ENCODE measurements around the gene PGM5.
"Not testable (repeated sequence)": the region's sequence is repeated elsewhere in the genome, so short reads cannot be mapped to it uniquely, and the experiment has no call there.

The PGM5 gene

GRCh38 chr9:68383894-68384293 lies 27.5 kb downstream of the PGM5 start:
- not testable (repeated sequence) for DNase-seq

DNA sequence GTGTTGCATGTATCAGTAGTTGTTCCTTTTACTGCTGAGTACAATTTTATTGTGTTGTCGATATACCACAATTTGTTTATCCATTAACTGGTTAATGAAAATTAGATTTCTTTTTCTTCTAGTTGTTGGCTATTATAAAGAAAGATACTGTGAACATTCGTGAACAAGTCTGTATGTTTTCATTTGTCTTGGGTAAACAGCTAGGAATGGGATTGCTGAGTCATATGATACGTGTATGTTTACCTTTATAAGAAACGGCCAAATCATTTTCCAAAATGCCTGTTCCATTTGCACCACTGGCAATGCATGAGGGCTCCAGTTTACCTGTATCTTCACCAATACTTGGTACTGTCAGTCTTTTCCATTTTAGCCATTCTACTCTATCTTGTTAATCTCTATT lies 33.1 kb downstream of the PGM5 start:
- not testable (repeated sequence) for DNase-seq

DNA sequence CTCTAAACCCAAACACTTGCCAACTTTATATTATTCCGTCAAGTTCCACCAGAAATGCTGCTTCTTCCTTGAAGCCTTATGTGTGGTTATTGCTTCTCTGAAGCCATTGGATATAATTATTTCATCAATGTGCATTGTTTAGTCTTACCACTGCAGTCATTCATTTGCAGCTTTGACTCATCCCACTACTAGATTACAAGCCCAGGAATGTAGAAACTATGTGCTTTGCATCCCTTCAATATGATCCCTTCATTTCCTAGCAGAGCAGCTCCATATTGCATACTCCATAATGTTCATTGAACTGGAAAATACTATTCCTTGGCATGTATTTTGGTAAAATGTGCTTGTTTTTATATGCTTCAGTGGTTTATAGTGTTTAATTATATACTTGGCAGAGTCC lies 34.3 kb downstream of the PGM5 start:
- DNase-seq, result not testable (repeated sequence)

- DNase-seq, result not testable (repeated sequence)
Observed at GRCh38 chr9:68396411-68397094, 40.1 kb downstream of the PGM5 start.

GRCh38 chr9:68397095-68397423 lies 40.6 kb downstream of the PGM5 start:
- not testable (repeated sequence) for DNase-seq

DNA sequence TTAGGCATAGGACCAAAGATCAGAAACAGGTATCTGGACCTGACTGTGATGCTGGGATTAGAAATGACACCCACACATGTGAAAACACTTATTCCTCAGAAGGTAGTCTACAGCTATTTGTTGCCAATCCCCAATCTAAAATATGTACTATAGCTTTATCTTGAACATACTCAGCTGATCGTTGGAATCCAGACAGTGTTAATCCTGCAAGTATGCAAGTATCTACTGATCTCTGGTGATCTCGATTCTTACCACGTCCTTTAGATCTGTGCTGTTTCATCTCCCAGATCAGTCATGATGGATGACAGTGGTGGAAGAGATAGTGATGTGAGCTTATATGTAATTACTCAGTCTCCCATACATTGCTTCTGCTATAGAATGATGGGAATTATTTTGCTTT lies 41.4 kb downstream of the PGM5 start:
- DNase-seq, result not testable (repeated sequence)

- DNase-seq, result not testable (repeated sequence)
Observed at GRCh38 chr9:68398324-68398723, 41.9 kb downstream of the PGM5 start.

DNA sequence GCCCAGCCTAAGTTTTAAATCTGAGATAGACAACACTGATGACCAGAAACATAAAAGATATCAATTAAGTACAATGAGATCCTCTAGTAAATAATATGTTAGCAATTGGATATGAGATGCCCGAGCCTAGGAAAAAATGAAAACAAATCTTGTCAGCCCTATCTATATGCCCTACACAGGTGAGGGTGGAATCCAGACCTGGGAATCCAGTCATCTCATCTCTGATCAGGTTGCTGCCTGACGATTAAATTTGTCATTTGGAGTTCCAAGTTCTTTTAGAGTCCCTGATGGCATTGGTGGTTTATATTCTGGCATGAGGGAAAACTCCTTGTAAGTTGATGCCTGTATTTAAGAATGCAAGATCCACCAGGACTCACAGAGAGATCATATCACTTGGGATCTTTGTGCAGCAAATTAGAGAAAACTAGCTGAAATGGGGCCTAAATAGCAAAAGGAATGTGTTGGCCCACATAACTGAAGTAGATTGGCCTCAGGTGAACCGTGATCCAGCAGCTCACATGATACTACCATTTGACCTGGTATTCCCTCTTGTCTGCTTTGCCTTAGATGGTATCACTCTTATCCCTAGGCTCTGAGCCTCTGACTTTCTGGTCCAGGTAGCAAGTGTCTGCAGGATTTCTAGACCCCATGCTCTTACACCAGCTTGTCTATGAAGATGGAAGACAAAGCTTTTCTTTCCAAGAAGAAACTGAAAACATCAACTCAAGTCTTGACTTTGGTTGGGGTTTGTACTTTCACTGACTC lies 48.2 kb downstream of the PGM5 start:
- DNase-seq, result not testable (repeated sequence)

- DNase-seq, result not testable (repeated sequence)
Observed at GRCh38 chr9:68411865-68412264, 55.5 kb downstream of the PGM5 start.

- not testable (repeated sequence) for DNase-seq
Observed at GRCh38 chr9:68412754-68413153, 56.3 kb downstream of the PGM5 start.

DNA sequence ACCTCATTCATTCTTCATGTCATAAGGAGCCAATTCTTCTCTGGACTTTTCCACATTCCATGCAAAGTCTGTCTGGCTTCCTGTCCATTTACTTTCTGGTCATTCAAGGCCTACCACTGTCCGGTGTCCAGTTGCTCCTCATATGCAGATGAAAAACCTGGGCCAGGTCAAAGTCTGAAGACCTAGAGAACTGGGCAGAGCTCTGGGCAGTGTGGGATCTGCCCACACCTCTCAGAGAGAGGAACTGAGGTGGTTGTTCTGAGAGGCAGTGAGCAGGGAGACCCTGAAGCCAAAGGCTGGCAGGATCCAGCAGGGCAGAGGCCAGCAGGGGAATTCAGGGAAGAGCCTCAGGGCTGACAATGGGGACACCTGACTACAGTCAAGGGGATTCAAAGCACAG lies 58.7 kb downstream of the PGM5 start:
- DNase-seq, result not testable (repeated sequence)

GRCh38 chr9:68416936-68417564 lies 60.6 kb downstream of the PGM5 start:
- DNase-seq, result no peak

GRCh38 chr9:68417762-68418161 lies 61.4 kb downstream of the PGM5 start:
- no peak for DNase-seq

DNA sequence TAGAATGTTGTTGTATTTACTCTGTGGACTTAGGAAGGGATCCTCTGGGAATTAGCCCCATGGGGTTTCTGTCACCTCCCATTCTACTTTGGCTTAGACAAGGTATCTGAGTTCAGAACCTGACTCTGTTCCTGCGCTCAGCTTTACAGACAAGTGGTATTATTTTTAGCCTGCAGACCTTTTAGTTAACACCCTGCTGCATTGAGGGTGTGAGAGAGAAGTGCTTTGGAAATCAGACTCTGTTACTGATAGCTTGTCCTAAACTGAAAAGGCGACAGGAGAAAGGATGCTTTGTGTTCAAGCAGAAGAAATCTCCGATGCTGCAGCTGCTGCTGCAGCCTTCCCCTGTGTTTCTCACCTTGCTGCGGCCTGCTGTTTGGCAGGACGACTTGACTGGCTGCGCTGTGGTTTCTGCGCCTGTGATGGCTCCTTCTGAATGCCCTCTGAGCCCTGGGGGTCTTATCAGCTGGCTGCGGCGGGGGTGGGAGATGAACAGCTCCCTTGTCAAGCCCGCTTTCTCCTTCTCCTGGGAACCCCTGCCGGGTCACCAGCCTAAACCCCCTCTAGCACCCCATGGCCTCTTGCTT lies 61.9 kb downstream of the PGM5 start:
- DNase-seq, result no peak

GRCh38 chr9:68419901-68420300 lies 63.5 kb downstream of the PGM5 start:
- DNase-seq, result no peak

DNA sequence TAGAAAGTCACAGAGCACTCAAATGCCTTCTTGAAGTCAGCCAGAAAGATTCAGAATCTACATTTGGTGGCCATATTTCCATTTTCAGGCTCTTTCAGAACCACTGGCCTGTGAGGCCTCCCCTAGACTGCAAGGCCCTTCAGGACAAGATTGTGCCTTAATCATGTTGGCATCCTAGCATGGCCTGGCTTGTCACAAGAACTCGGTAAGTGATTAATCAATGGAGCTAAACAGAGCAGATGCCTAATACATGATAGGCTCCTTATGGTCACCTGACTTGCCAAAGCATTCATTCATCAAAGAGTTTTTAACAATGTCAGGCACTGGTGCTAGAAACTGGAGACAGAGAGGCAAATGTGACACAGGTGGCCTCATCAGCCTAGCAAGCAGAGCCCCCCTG lies 70.3 kb downstream of the PGM5 start:
- no peak for DNase-seq

GRCh38 chr9:68427216-68427977 lies 71.0 kb downstream of the PGM5 start:
- DNase-seq, result no peak

GRCh38 chr9:68428481-68428880 lies 72.1 kb downstream of the PGM5 start:
- no peak for DNase-seq

- no peak for DNase-seq
Observed at GRCh38 chr9:68429631-68430030, 73.2 kb downstream of the PGM5 start.

DNA sequence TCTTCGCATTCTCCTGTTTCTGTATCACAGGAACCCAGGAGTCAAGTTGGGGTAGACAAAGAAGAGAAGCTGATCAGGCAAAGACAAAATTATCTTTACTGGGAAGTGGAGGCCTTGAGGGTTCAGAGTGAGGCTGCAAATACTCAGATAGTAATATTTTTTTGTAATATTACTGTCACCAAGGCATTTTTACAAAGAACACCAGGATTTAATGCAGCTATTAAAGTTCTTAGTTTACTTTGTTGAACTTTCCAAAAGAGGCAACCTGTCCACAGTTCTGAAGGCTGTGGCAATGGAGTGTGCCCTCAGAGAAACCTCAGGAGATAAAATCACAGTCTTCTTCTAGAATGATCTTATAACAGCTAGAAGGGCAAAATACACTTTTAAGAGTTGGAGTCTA lies 74.9 kb downstream of the PGM5 start:
- no peak for DNase-seq

GRCh38 chr9:68433531-68434110 lies 77.2 kb downstream of the PGM5 start:
- no peak for DNase-seq

GRCh38 chr9:68437785-68438184 lies 81.4 kb downstream of the PGM5 start:
- no peak for DNase-seq

DNA sequence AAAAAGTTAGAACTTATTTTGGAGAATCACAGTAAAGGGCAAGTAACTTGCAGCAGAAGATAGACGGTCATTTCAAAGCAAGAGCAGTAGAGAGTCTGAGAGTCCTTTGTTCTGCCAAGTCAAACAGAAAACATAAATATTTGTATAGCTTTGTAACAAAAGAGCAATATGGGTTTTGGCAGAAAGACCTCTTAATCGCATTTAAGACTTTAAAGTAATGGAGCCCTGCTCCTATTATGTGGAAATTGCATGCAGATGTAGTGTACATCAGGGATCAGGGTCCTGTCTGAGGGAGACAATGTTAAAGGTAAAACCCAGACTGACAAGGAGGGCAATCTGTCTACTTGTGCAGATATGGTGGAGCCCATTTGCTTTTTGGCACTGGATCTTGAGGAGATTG lies 87.2 kb downstream of the PGM5 start:
- peak; percentile 67 for DNase-seq

Measured in COR-L47 (cell line).